22Rv1 (cell line): Measurements from ENCODE around the gene DVL2.

ENCODE experiments used
- H3K27ac ChIP-seq: fragments of 450-650 bp; 2 replicates; pipeline ENCODE4 v1.5.1; 2017
- CTCF ChIP-seq: fragments of 450-650 bp; IDR thresholded peaks from 2 replicates; pipeline ENCODE4 v1.5.1; 2017; ENCODE audit warnings: mild to moderate bottlenecking
- ZFX ChIP-seq: fragments of 450-650 bp; IDR thresholded peaks from 2 replicates; pipeline ENCODE4 v1.6.1; 2017; ENCODE audit warnings: antibody characterized with exemption, borderline replicate concordance

DVL2 gene

GRCh38 chr17:7216242-7217112, 17.8 kb downstream of the DVL2 start:
- no peak for TF ChIP-seq ZFX
- H3K27ac ChIP-seq, result peak overlapping the region; percentile 65; the same call in 1 of the 2 replicates

GRCh38 chr17:7215652-7216180, 18.6 kb downstream of the DVL2 start:
- peak overlapping the region; percentile 65 for H3K27ac ChIP-seq
- TF ChIP-seq ZFX (no peak), CTCF (no peak)

- H3K27ac ChIP-seq, result peak overlapping the region; percentile 65
- TF ChIP-seq CTCF (0 out of 2 replicates have a peak, but pooled peaks have one; percentile 4), ZFX (no peak)
Measured at GRCh38 chr17:7215136-7215638, 19.1 kb downstream of the DVL2 start.

GRCh38 chr17:7214300-7215135, 19.8 kb downstream of the DVL2 start:
- no peak for TF ChIP-seq ZFX
- peak; percentile 58 for TF ChIP-seq CTCF
- peak overlapping the region; percentile 65 for H3K27ac ChIP-seq

- TF ChIP-seq CTCF (peak; percentile 35), ZFX (no peak)
- peak overlapping the region; percentile 65; the same call in 1 of the 2 replicates for H3K27ac ChIP-seq
Measured at GRCh38 chr17:7213895-7214299, 20.4 kb downstream of the DVL2 start.

- TF ChIP-seq CTCF (no peak), ZFX (no peak)
- H3K27ac ChIP-seq, result no peak overlapping the region
Measured at GRCh38 chr17:7211491-7212273, 22.6 kb downstream of the DVL2 start.
